ENCODE results near the gene DNAH11.

Gene DNAH11

GRCh38 chr7:21747806-21748205 lies 205.0 kb downstream of the DNAH11 start:
- Mint-ChIP-seq H3K4me1 (no peaks in the 10 kb centered on the region), H3K9me3 (no peaks in the 10 kb centered on the region), H3K27me3 (no peaks in the 10 kb centered on the region), H3K27ac (no peak overlapping the region), H3K4me3 (no peak overlapping the region)
- ATAC-seq (no peak), DNase-seq (no peak)

GRCh38 chr7:21749378-21749777 lies 206.5 kb downstream of the DNAH11 start:
- Mint-ChIP-seq H3K27ac (no peak overlapping the region), H3K4me3 (no peak overlapping the region), H3K9me3 (no peaks in the 10 kb centered on the region), H3K27me3 (no peaks in the 10 kb centered on the region), H3K4me1 (no peaks in the 10 kb centered on the region)
- no peak for DNase-seq
- no peak for ATAC-seq

GRCh38 chr7:21753071-21753470 lies 210.2 kb downstream of the DNAH11 start:
- Mint-ChIP-seq H3K27me3 (peaks cover 16% of the 10 kb centered on the region), H3K4me1 (no peaks in the 10 kb centered on the region)
- no peak for ATAC-seq

GRCh38 chr7:21754963-21755362 lies 212.1 kb downstream of the DNAH11 start:
- no peaks in the 10 kb centered on the region for H3K4me1 Mint-ChIP-seq
- DNase-seq, result no peak
- no peaks in the 10 kb centered on the region for H3K9me3 Mint-ChIP-seq
- ATAC-seq, result no peak
- no peak overlapping the region for H3K27ac Mint-ChIP-seq
- peaks cover 31% of the 10 kb centered on the region for H3K27me3 Mint-ChIP-seq
- H3K4me3 Mint-ChIP-seq, result no peak overlapping the region

More at GRCh38 chr7:21753071-21753470, 210.2 kb downstream of the DNAH11 start:
- Mint-ChIP-seq H3K27ac (no peak overlapping the region), H3K9me3 (no peaks in the 10 kb centered on the region), H3K4me3 (no peak overlapping the region)
- no peak for DNase-seq

GRCh38 chr7:21757537-21758282 lies 214.9 kb downstream of the DNAH11 start:
- peaks cover 31% of the 10 kb centered on the region for H3K27me3 Mint-ChIP-seq
- H3K9me3 Mint-ChIP-seq, result no peaks in the 10 kb centered on the region
- H3K4me1 Mint-ChIP-seq, result no peaks in the 10 kb centered on the region
- H3K4me3 Mint-ChIP-seq, result no peak overlapping the region
- no peak for ATAC-seq
- DNase-seq, result no peak
- no peak overlapping the region for H3K27ac Mint-ChIP-seq

- no peak for ATAC-seq
- H3K27ac Mint-ChIP-seq, result no peak overlapping the region
Observed at GRCh38 chr7:21758286-21758685, 215.4 kb downstream of the DNAH11 start.

GRCh38 chr7:21762469-21762868 lies 219.6 kb downstream of the DNAH11 start:
- no peaks in the 10 kb centered on the region for H3K9me3 Mint-ChIP-seq
- no peak overlapping the region for H3K4me3 Mint-ChIP-seq
- peaks cover 7% of the 10 kb centered on the region for H3K4me1 Mint-ChIP-seq
- H3K27me3 Mint-ChIP-seq, result peaks cover 21% of the 10 kb centered on the region
- ATAC-seq (no peak), DNase-seq (no peak)
- H3K27ac Mint-ChIP-seq, result no peak overlapping the region

More at GRCh38 chr7:21758286-21758685, 215.4 kb downstream of the DNAH11 start:
- peaks cover 31% of the 10 kb centered on the region for H3K27me3 Mint-ChIP-seq
- H3K4me1 Mint-ChIP-seq, result no peaks in the 10 kb centered on the region
- no peak overlapping the region for H3K4me3 Mint-ChIP-seq
- H3K9me3 Mint-ChIP-seq, result no peaks in the 10 kb centered on the region
- DNase-seq, result no peak

- peak; percentile 60 for ATAC-seq
- Mint-ChIP-seq H3K4me3 (no peak overlapping the region), H3K27ac (no peak overlapping the region), H3K9me3 (no peaks in the 10 kb centered on the region), H3K27me3 (peaks cover 7% of the 10 kb centered on the region), H3K4me1 (peaks cover 7% of the 10 kb centered on the region)
- DNase-seq, result no peak
Observed at GRCh38 chr7:21763818-21764217, 221.0 kb downstream of the DNAH11 start.

- peaks cover 7% of the 10 kb centered on the region for H3K4me1 Mint-ChIP-seq
- no peak for DNase-seq
- H3K9me3 Mint-ChIP-seq, result no peaks in the 10 kb centered on the region
- no peaks in the 10 kb centered on the region for H3K27me3 Mint-ChIP-seq
- no peak overlapping the region for H3K27ac Mint-ChIP-seq
- no peak for ATAC-seq
- H3K4me3 Mint-ChIP-seq, result no peak overlapping the region
Observed at GRCh38 chr7:21766218-21766617, 223.4 kb downstream of the DNAH11 start.

GRCh38 chr7:21767300-21767900 lies 224.6 kb downstream of the DNAH11 start:
- Mint-ChIP-seq H3K4me1 (peaks cover 13% of the 10 kb centered on the region), H3K9me3 (no peaks in the 10 kb centered on the region), H3K27me3 (no peaks in the 10 kb centered on the region), H3K27ac (peak overlapping the region in 1 of 2 donors; percentile 44), H3K4me3 (no peak overlapping the region)
- DNase-seq (peak; percentile 19 to 38), ATAC-seq (peak; percentile 74)

- Mint-ChIP-seq H3K27ac (no peak overlapping the region), H3K4me1 (peaks cover 13% of the 10 kb centered on the region), H3K9me3 (no peaks in the 10 kb centered on the region), H3K27me3 (no peaks in the 10 kb centered on the region), H3K4me3 (no peak overlapping the region)
- DNase-seq, result no peak
- no peak for ATAC-seq
Observed at GRCh38 chr7:21768279-21768678, 225.4 kb downstream of the DNAH11 start.

- Mint-ChIP-seq H3K4me3 (no peak overlapping the region), H3K27ac (no peak overlapping the region), H3K9me3 (no peaks in the 10 kb centered on the region), H3K4me1 (peaks cover 7% of the 10 kb centered on the region), H3K27me3 (peaks cover 7% of the 10 kb centered on the region)
- no peak for DNase-seq
- ATAC-seq, result no peak
Observed at GRCh38 chr7:21771266-21771665, 228.4 kb downstream of the DNAH11 start.

- H3K27ac Mint-ChIP-seq, result peak overlapping the region in 1 of 2 donors; percentile 3
Observed at GRCh38 chr7:21771906-21772610, 229.2 kb downstream of the DNAH11 start.

GRCh38 chr7:21773326-21773725 lies 230.5 kb downstream of the DNAH11 start:
- H3K9me3 Mint-ChIP-seq, result no peaks in the 10 kb centered on the region

More at GRCh38 chr7:21771906-21772610, 229.2 kb downstream of the DNAH11 start:
- Mint-ChIP-seq H3K4me1 (peaks cover 7% of the 10 kb centered on the region), H3K9me3 (no peaks in the 10 kb centered on the region), H3K27me3 (peaks cover 7% of the 10 kb centered on the region), H3K4me3 (no peak overlapping the region)
- ATAC-seq, result no peak
- no peak for DNase-seq

GRCh38 chr7:21777921-21778320 lies 235.1 kb downstream of the DNAH11 start:
- no peaks in the 10 kb centered on the region for H3K4me1 Mint-ChIP-seq
- DNase-seq (no peak), ATAC-seq (no peak)
- no peak overlapping the region for H3K4me3 Mint-ChIP-seq
- no peak overlapping the region for H3K27ac Mint-ChIP-seq
- peaks cover 7% of the 10 kb centered on the region for H3K27me3 Mint-ChIP-seq
- H3K9me3 Mint-ChIP-seq, result no peaks in the 10 kb centered on the region

More at GRCh38 chr7:21773326-21773725, 230.5 kb downstream of the DNAH11 start:
- no peak overlapping the region for H3K27ac Mint-ChIP-seq
- H3K27me3 Mint-ChIP-seq, result peaks cover 7% of the 10 kb centered on the region
- H3K4me1 Mint-ChIP-seq, result peaks cover 7% of the 10 kb centered on the region
- no peak for ATAC-seq
- no peak for DNase-seq
- no peak overlapping the region for H3K4me3 Mint-ChIP-seq

- no peak overlapping the region for H3K4me3 Mint-ChIP-seq
- H3K4me1 Mint-ChIP-seq, result no peaks in the 10 kb centered on the region
- no peaks in the 10 kb centered on the region for H3K9me3 Mint-ChIP-seq
- peaks cover 6% of the 10 kb centered on the region for H3K27me3 Mint-ChIP-seq
- no peak for DNase-seq
- H3K27ac Mint-ChIP-seq, result no peak overlapping the region
- ATAC-seq, result no peak
Observed at GRCh38 chr7:21778953-21779352, 236.1 kb downstream of the DNAH11 start.
